ENCODE measurements around the gene APOL6. TPM values are rescaled to one million over a fixed set of nuclear protein-coding genes. Genes with fewer than 3 reads are reported as not detected.
"Not testable (repeated sequence)": the region's sequence is repeated elsewhere in the genome, so short reads cannot be mapped to it uniquely, and the experiment has no call there.

The APOL6 gene
- total RNA-seq, 2 experiments from 2014 or later = 66.9 to 68.0 TPM

DNA sequence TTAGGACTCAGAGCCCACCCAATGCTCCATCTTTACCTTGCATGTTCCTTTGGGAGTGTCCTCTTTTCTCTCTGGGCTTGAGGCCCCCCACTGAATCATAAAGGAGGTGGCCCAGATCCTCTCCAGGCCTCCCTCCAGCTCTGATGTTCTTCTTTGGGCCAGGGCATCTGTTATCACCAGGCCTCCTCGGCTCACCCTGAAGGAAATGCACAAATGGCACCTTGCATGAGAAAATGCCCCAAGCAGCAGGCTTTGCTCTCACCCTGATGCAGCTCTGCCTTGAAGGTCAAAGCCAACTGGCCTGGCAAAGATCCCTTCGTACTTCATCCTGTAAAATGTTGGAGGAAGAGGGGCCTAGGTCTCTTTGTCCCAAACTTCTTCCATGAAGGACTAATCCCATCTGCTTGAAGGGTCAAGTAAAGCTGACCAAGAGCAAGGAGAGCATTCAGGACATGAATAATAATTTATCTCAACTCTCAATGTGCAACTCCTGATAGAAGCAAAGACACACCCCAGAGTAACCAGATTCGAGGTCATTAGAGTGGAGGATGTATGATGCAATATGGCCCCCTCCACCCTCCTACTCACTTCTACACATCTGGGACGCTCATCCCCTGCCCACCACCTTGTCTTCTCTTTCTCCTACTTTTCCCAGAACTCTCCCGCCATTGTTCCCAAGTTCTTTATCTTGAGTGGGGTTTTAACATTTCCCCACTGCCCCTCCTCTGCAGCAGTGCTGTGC is 9.5 kb downstream of the APOL6 start:
- H3K27me3 Mint-ChIP-seq = no peaks in the 10 kb centered on the region
- no peak overlapping the region for H3K4me3 Mint-ChIP-seq
- peak overlapping the region; percentile 57 for H3K27ac Mint-ChIP-seq
- H3K36me3 Mint-ChIP-seq = peaks cover 95% of the 10 kb centered on the region
- H3K4me1 Mint-ChIP-seq = peaks cover 54% of the 10 kb centered on the region
- DNase-seq (no peak), ATAC-seq (ENCODE audit: low read depth) (no peak)
- H3K9me3 Mint-ChIP-seq = peaks cover 11% of the 10 kb centered on the region
- POLR2A ChIA-PET = interaction anchor here (5.7 kb wide), 1 partner anchor 9 kb away, joined by 61 read pairs; the partner anchor contains the start of gene APOL6

DNA sequence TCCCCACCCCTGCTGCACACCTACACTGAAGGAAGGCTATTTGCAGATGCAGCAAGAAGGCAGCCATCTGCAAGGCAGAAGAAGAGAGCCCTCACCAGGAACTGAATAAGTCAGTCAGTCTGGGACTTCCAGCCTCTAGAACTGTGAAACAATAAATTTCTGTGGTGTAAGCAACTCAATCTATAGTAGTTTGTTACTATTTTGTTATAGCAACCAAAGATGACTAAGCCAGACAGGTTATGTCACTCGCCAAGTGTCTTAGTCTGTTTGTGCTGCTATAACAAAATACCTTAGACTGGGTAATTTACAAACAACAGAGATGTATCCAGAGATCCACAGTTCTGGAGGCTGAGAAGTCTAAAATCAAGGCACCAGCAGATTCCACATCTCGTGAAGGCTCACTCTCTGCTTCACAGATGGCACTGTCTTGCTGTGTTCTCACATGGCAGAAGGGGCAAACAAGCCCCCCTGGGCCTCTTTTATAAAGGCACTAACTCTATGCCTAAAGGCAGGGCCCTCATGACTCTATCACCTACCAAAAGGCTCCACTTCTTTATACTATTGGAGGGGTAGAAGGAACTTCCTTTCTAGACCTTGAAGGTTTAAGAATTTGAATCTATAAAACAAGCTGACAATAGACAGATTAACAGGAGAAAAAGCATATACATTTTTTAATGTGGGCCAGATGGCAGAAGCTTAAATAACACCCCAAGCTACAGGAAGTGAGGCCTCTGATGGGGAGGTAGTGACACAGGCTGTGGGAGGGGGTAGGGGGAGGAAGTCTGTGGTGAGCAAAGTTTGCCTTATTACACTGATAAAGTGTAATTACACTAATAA is 12.3 kb downstream of the APOL6 start:
- H3K27ac Mint-ChIP-seq = peak overlapping the region; percentile 87
- DNase-seq (no peak), ATAC-seq (ENCODE audit: low read depth) (peak; percentile 94)
- H3K4me1 Mint-ChIP-seq = peaks cover 42% of the 10 kb centered on the region
- peak overlapping the region; percentile 62 for H3K4me3 Mint-ChIP-seq
- H3K36me3 Mint-ChIP-seq = peaks cover 91% of the 10 kb centered on the region
- no peaks in the 10 kb centered on the region for H3K27me3 Mint-ChIP-seq
- peaks cover 17% of the 10 kb centered on the region for H3K9me3 Mint-ChIP-seq
- POLR2A ChIA-PET = interaction anchor here (0.5 to 5.7 kb wide), 4 partner anchors 12 to 810 kb away, joined by 3 to 61 read pairs (median 4); partner anchors contain the start of gene APOL6

DNA sequence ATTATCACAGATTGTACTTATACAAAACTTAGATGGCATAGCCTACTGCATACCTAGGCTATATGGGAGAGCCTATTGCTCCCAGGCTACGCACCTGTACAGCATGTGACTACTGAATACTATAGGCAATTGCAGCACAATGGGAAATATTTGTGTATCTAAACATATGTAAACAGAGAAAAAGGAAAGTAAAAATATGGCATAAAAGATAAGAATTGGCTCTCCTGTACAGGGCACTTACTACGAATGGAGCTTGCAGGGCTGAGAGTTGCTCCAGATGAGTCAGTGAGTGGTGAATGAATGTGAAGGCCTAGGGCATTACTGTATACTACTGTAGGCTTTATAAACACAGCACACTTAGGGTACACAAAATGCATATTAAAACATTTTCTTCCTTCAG is 13.2 kb downstream of the APOL6 start:
- Mint-ChIP-seq H3K4me3 (no peak overlapping the region), H3K27me3 (no peaks in the 10 kb centered on the region), H3K9me3 (peaks cover 15% of the 10 kb centered on the region)

DNA sequence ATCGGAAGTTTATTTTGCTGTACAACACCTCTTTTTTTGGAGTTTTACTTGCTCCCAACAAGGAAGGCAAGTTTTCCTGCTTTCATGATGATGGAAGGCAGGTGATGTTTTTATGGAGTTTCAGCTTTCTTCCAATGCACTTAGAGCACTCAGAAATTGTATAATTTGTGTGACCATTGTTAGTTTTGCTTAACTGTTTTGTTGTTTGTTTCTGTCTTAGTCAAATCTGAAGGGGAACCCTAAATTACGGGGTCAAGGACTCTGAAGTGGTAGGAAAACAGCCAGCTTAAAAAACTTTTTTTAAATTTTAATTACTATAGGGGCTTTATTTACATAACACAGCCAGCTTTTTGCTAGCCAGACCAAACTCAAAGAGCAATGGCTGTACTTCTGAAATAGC is 14.7 kb downstream of the APOL6 start:
- Mint-ChIP-seq H3K9me3 (peaks cover 17% of the 10 kb centered on the region), H3K27me3 (no peaks in the 10 kb centered on the region), H3K27ac (no peak overlapping the region), H3K4me3 (peak overlapping the region; percentile 32), H3K4me1 (peaks cover 39% of the 10 kb centered on the region), H3K36me3 (peaks cover 85% of the 10 kb centered on the region)
- ATAC-seq (ENCODE audit: low read depth) = no peak
- no peak for DNase-seq
- POLR2A ChIA-PET = interaction anchor here (0.7 to 5.7 kb wide), 3 partner anchors 14 to 249 kb away, joined by 3 to 61 read pairs (median 3); partner anchors contain the start of gene APOL6

More for the DNA sequence above, 13.2 kb downstream of the APOL6 start:
- ATAC-seq (ENCODE audit: low read depth) = no peak
- H3K4me1 Mint-ChIP-seq = peaks cover 42% of the 10 kb centered on the region
- POLR2A ChIA-PET = interaction anchor here (5.7 kb wide), 1 partner anchor 13 kb away, joined by 61 read pairs; the partner anchor contains the start of gene APOL6
- peaks cover 85% of the 10 kb centered on the region for H3K36me3 Mint-ChIP-seq
- no peak for DNase-seq
- H3K27ac Mint-ChIP-seq = peak overlapping the region; percentile 87

DNA sequence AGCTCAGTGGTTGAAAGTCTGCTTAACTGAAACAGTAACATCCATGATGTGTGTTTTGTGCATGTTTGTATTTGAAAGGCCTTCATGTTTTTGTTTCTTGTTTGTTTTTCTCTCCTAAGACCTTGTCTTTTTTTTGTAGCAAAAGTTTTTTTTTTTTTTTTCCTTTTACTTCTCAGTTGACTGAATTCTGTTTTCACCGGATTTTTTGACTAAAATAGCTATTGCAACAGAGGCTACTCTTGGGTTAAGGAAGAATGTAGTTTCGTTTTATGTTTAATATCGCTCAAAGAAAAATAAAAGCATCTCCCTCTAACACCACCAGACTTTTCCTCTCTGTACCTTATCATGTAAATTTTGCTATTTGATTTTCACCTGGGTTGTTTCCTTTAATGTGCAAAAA is 15.1 kb downstream of the APOL6 start:
- H3K4me1 Mint-ChIP-seq = peaks cover 34% of the 10 kb centered on the region
- peak overlapping the region; percentile 58 for H3K27ac Mint-ChIP-seq
- peak overlapping the region; percentile 22 for H3K4me3 Mint-ChIP-seq
- DNase-seq (no peak), ATAC-seq (ENCODE audit: low read depth) (no peak)
- POLR2A ChIA-PET = interaction anchor here (0.7 to 5.7 kb wide), 3 partner anchors 13 to 250 kb away, joined by 3 to 61 read pairs (median 3); partner anchors contain the start of gene APOL6
- peaks cover 84% of the 10 kb centered on the region for H3K36me3 Mint-ChIP-seq
- H3K27me3 Mint-ChIP-seq = no peaks in the 10 kb centered on the region
- peaks cover 14% of the 10 kb centered on the region for H3K9me3 Mint-ChIP-seq

DNA sequence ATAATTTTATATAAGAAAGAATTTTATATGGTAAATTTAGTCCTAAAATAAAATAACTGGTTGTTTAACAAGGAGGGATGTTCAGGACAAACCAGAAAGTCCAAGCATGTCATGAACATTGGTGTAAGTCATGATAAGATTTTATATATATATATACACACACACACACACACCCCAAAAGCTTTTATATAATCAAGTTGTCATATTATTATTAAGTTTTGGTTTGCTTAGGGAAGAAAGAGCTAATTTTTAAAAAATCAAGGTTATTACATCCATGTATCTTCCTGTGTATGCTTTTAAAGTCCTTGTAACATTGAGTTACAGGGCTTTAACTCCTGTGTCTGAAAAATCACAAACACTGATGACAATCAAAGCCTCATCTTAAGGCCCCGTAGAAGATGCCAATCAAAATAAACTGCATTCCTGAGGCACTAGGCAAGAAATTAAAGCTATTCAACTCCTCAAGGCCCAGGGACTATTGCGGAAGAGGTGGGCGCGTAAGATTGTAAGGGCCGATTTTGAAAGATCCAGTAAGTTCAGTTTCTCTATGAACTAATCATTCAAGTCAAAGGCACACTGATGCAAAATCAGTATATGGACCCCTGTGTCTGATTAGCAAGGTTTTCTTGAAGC is 16.8 kb downstream of the APOL6 start:
- no peak for DNase-seq
- Mint-ChIP-seq H3K4me1 (peaks cover 27% of the 10 kb centered on the region), H3K27me3 (no peaks in the 10 kb centered on the region), H3K4me3 (no peak overlapping the region), H3K27ac (no peak overlapping the region), H3K9me3 (peaks cover 14% of the 10 kb centered on the region), H3K36me3 (peaks cover 71% of the 10 kb centered on the region)
- ATAC-seq (ENCODE audit: low read depth) = no peak
- POLR2A ChIA-PET = interaction anchor here (0.6 to 2.8 kb wide), 3 partner anchors 17 to 484 kb away, joined by 3 to 6 read pairs (median 3); partner anchors contain the start of gene APOL6

DNA sequence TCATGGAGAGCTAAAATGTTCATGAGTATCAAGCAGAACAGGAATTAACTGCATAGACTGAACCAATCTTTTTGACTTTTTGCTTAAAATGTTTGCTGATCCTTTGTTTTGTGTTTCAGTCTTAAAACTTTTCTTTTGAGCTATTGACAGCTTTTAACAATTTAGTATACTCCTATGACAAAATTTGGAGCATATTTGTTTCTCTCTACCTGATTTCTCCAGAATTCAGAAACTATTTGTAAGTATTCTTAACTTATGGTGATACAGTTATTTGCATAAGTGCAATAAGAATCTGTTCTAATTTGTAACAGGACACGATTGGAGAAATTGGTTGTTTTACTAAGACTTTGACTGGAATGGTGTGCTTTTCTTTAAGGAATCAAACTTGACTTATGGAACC is 18.5 kb downstream of the APOL6 start:
- Mint-ChIP-seq H3K4me1 (peaks cover 12% of the 10 kb centered on the region), H3K9me3 (peaks cover 14% of the 10 kb centered on the region), H3K36me3 (peaks cover 56% of the 10 kb centered on the region)
- not testable (repeated sequence) for H3K4me3 Mint-ChIP-seq; H3K27me3 Mint-ChIP-seq; ATAC-seq (ENCODE audit: low read depth); H3K27ac Mint-ChIP-seq; DNase-seq
- POLR2A ChIA-PET = interaction anchor here (2.8 kb wide), 1 partner anchor 18 kb away, joined by 6 read pairs; the partner anchor contains the start of gene APOL6

DNA sequence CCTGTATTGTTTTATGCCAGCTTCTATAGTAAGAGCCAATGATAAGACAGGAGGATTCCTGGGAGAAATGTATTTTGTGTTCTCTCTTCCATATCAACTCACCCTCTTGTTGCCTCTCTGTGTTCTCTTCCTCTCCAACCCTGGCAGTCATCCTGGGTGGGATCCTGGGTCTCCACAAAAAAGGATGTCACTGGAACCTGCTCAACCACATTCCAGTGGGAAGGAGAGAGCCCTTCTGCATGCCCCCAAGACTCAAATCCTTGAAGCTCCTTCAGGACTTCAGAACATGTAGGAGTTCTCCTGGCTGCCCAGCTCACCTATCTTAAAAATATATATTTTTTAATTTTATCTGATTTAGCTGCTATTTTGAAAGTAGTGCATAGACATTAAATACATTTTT is 26.1 kb downstream of the APOL6 start:
- Mint-ChIP-seq H3K27ac (no peak overlapping the region), H3K9me3 (peaks cover 17% of the 10 kb centered on the region), H3K4me1 (no peaks in the 10 kb centered on the region), H3K4me3 (no peak overlapping the region), H3K36me3 (peaks cover 15% of the 10 kb centered on the region), H3K27me3 (no peaks in the 10 kb centered on the region)
- no peak for ATAC-seq (ENCODE audit: low read depth)
- POLR2A ChIA-PET = no interaction called here
- DNase-seq = no peak

DNA sequence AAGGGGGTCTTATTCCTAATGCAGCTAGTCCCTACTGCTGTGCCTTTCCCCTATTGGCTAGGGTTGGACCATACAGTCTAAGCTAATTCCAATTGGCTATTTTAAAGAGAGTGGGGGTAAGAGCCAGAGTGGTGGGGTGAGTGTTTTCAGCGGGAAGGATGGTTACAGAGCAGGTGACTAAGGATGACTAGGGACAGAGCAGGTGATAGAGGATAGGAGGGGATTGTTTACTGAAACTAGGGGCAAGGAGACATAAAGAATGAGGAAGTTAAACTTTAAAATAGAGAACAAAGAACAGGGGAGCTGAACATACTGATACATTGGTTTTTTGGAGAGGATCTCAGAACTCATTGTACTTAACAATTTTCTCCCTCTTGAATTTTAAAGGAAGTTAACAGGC is 27.8 kb downstream of the APOL6 start:
- H3K4me1 Mint-ChIP-seq; DNase-seq; H3K27ac Mint-ChIP-seq; ATAC-seq (ENCODE audit: low read depth); H3K4me3 Mint-ChIP-seq; H3K27me3 Mint-ChIP-seq: not testable (repeated sequence)
- POLR2A ChIA-PET = interaction anchor here (1.0 kb wide), 1 partner anchor 13 kb away, joined by 3 read pairs; no protein-coding TSS in a partner anchor
- Mint-ChIP-seq H3K36me3 (peaks cover 14% of the 10 kb centered on the region), H3K9me3 (peaks cover 18% of the 10 kb centered on the region)

DNA sequence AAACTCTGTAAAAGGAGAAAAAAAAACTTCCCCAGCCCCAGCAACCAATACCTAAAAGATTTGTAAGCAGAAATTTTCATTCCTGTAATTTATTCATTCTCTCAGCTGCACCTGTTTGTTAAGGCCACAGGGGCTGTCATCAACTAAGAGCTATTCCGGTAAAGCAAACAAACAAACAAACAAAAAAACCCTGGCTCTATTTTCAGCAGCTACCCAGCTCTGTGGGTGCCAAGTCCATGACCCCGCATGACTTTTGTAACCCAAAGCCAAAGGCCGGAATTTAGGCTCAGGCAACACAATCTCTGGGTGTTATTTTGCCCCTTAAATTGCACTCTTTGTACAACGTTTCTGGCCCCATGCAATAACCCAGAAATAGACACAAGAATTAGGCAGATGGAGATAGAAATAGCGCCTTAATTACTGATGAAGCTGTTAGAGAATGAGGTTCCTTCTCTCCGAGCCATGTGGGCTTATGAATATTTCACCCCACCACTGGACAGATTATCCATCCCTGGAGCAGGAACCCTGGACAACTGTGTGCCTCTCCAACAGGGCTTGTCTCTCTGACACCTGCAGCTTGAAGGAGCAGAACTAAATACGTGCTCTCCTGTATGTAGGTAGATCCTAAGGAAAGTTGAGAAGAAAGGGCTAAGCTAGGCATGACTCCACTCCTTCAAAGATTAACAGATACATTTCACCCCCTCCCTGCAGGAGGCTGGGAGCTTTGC is 29.4 kb downstream of the APOL6 start:
- Mint-ChIP-seq H3K27me3 (no peaks in the 10 kb centered on the region), H3K9me3 (peaks cover 22% of the 10 kb centered on the region), H3K4me3 (no peak overlapping the region), H3K4me1 (peaks cover 2% of the 10 kb centered on the region), H3K36me3 (peaks cover 16% of the 10 kb centered on the region), H3K27ac (no peak overlapping the region)
- POLR2A ChIA-PET = no interaction called here
- no peak for DNase-seq
- no peak for ATAC-seq (ENCODE audit: low read depth)

DNA sequence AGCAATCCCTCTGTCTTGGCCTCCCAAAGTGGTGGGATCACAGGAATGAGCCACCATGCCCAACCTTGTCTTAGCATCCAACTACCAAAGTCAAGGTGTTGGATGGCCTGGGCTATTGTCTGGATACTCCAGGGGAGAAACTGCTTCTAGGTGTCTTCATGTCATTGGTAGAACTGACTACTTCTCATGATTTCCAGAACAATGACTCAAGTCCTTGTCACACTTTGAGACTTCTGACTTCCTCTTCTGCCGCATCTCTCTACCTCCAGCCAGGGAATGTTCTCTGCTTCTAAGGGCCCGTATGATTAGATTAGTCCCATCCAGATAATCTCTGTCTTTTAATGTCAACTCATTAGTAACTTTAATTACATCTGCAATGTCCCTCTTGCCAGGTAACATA is 30.6 kb downstream of the APOL6 start:
- ATAC-seq (ENCODE audit: low read depth) (no peak), DNase-seq (no peak)
- H3K27me3 Mint-ChIP-seq = peaks cover 4% of the 10 kb centered on the region
- H3K27ac Mint-ChIP-seq = no peak overlapping the region
- peaks cover 2% of the 10 kb centered on the region for H3K4me1 Mint-ChIP-seq
- H3K4me3 Mint-ChIP-seq = no peak overlapping the region
- H3K36me3 Mint-ChIP-seq = peaks cover 16% of the 10 kb centered on the region
- peaks cover 20% of the 10 kb centered on the region for H3K9me3 Mint-ChIP-seq
- POLR2A ChIA-PET = no interaction called here

DNA sequence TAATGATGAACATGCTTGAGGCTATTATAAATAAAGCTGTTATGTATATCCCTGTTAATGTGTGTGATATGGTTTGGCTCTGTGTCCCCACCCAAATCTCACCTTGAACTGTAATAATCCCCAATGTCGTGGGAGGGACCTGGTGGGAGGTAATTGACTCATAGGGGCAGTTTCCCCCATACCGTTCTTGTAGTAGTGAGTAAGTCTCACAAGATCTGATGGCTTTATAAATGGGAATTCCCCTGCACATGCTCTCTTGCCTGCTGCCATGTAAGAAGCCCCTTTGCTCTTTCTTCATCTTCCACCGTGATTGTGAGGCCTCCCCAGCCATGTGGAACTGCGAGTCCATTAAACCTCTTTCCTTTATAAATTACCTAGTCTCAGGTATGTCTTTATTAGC is 31.2 kb downstream of the APOL6 start:
- ATAC-seq (ENCODE audit: low read depth); H3K4me3 Mint-ChIP-seq; H3K4me1 Mint-ChIP-seq; H3K27me3 Mint-ChIP-seq; DNase-seq; H3K27ac Mint-ChIP-seq; POLR2A ChIA-PET: not testable (repeated sequence)
- H3K36me3 Mint-ChIP-seq = peaks cover 14% of the 10 kb centered on the region
- peaks cover 18% of the 10 kb centered on the region for H3K9me3 Mint-ChIP-seq
